KG1 (cell line): Measurements from ENCODE around the gene TFPT.
A peak's percentile ranks its signal among the peaks of the same experiment; 100 is the strongest.
"Not testable (repeated sequence)": the region's sequence is repeated elsewhere in the genome, so short reads cannot be mapped to it uniquely, and the experiment has no call there.

Source experiments
- DNase-seq: peaks from one replicate; lab custom pipeline; 2025; lab: John Stamatoyannopoulos, UW

Gene TFPT

GRCh38 chr19:54123682-54124081 lies 8.2 kb upstream of the TFPT start:
- DNase-seq = no peak

- no peak for DNase-seq
Measured at GRCh38 chr19:54121259-54121658, 5.8 kb upstream of the TFPT start.

- DNase-seq = no peak
Measured at GRCh38 chr19:54114340-54115108, 933 bp downstream of the TFPT start.

GRCh38 chr19:54109651-54110050 lies 5.8 kb downstream of the TFPT start:
- DNase-seq = no peak

- DNase-seq = no peak
Measured at GRCh38 chr19:54108496-54108895, 7.0 kb downstream of the TFPT start.

GRCh38 chr19:54107876-54108490 lies 7.5 kb downstream of the TFPT start:
- DNase-seq = no peak

GRCh38 chr19:54106716-54107115 lies 8.7 kb downstream of the TFPT start:
- no peak for DNase-seq

- no peak for DNase-seq
Measured at GRCh38 chr19:54105796-54106195, 9.7 kb downstream of the TFPT start.

- DNase-seq = no peak
Measured at GRCh38 chr19:54104998-54105715, 10.3 kb downstream of the TFPT start.

- peak; percentile 98 for DNase-seq
Measured at GRCh38 chr19:54102421-54103169, 12.9 kb downstream of the TFPT start, which contains the start of gene NDUFA3. Gene NDUFA3 (plus strand): TSS chr19:54102855. CDS start chr19:54102879, 24 bp downstream.

- DNase-seq = no peak
Measured at GRCh38 chr19:54100561-54100960, 14.9 kb downstream of the TFPT start, which contains the start of gene OSCAR. Gene OSCAR (minus strand): TSS chr19:54100803. CDS start chr19:54100792, 11 bp downstream.

GRCh38 chr19:54099903-54100255 lies 15.6 kb downstream of the TFPT start:
- DNase-seq = not testable (repeated sequence)

GRCh38 chr19:54099190-54099902 lies 16.1 kb downstream of the TFPT start:
- DNase-seq = no peak

- no peak for DNase-seq
Measured at GRCh38 chr19:54096617-54097106, 18.8 kb downstream of the TFPT start.

- DNase-seq = peak; percentile 29
Measured at GRCh38 chr19:54095859-54096616, 19.4 kb downstream of the TFPT start.

- no peak for DNase-seq
Measured at GRCh38 chr19:54095136-54095858, 20.2 kb downstream of the TFPT start.

GRCh38 chr19:54094426-54095000 lies 20.9 kb downstream of the TFPT start:
- DNase-seq = peak; percentile 53

GRCh38 chr19:54084410-54084809 lies 31.0 kb downstream of the TFPT start:
- DNase-seq = no peak

GRCh38 chr19:54081032-54081431 lies 34.4 kb downstream of the TFPT start, which contains the start of gene TARM1:
Gene TARM1 (minus strand): TSS chr19:54081365. CDS start chr19:54081340, 25 bp downstream.
- no peak for DNase-seq
